Upper lobe of left lung (tissue), 4 donors: ENCODE measurements around the gene FRAS1.

Experiments used
- POLR2A ChIP-seq, 4 donors: fragments of 450-650 bp; IDR thresholded peaks; one replicate each; pipeline ENCODE4 v1.5.1; 2016 to 2017; ENCODE audit warnings: antibody characterized with exemption in 4 of 4, mild to moderate bottlenecking in 2 of 4
- TF ChIP-seq, protein P1 (sequence below), 6 experiments: fragments of 450-650 bp in 4 of 6; fragments of 200-600 bp in 2 of 6; sonication (generic) in 2 of 6; IDR thresholded peaks; one replicate each; pipeline ENCODE4 v1.5.1; 2016 to 2019; ENCODE audit warnings: antibody characterized with exemption in 6 of 6

DNA sequence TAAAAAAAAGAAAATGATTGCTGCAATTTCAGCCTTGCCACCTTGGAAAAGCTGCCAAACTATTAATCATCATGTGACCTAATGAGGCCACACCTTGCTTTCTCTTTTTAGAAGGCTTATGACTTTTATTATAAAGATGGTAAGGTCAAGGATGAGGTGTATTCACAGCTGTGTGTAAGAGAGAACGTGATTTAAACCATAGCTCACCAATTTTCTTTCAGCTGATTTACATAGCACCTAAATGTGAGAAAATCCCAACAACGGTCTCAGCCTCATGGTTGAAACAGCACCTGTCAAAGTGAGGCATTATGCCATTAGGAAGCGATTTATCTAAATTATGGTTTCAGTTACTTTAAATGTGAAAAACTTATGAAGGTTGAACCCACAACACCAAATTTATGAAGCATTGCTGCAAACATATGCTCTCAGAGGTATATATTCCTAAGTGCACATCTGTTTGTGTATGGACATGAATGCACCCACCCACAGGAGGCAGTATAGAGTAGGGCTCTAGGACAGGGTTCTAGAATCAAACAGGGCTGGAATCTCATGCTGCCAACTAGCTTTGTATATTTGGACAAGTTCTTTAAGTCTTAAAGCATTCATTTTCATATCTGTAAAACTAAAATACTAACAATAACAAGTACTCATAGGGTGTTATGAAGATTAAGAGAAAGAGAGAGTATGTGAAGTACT is 535.1 kb downstream of the FRAS1 start:
- TF ChIP-seq, protein P1, sequence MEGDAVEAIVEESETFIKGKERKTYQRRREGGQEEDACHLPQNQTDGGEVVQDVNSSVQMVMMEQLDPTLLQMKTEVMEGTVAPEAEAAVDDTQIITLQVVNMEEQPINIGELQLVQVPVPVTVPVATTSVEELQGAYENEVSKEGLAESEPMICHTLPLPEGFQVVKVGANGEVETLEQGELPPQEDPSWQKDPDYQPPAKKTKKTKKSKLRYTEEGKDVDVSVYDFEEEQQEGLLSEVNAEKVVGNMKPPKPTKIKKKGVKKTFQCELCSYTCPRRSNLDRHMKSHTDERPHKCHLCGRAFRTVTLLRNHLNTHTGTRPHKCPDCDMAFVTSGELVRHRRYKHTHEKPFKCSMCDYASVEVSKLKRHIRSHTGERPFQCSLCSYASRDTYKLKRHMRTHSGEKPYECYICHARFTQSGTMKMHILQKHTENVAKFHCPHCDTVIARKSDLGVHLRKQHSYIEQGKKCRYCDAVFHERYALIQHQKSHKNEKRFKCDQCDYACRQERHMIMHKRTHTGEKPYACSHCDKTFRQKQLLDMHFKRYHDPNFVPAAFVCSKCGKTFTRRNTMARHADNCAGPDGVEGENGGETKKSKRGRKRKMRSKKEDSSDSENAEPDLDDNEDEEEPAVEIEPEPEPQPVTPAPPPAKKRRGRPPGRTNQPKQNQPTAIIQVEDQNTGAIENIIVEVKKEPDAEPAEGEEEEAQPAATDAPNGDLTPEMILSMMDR (IDR thresholded peaks at IDR 0.05), result no peak
- no peak for TF ChIP-seq POLR2A (IDR thresholded peaks at IDR 0.05)
